Measurements from ENCODE around the gene ADCK2.
"Not testable (repeated sequence)": the region's sequence is repeated elsewhere in the genome, so short reads cannot be mapped to it uniquely, and the experiment has no call there.

The ADCK2 gene

GRCh38 chr7:140672382-140673062 is at the start of gene ADCK2:
TSS of gene ADCK2 (plus strand) at chr7:140672945. CDS start at chr7:140673331, 386 bp downstream.
- peak; percentile 67 for ATAC-seq (replicated peaks)
- H3K4me1 Mint-ChIP-seq, result peaks cover 31 to 54% of the 10 kb centered on the region in 2 donors
- peak within 1 kb of the TSS; percentile 88 to 94 for H3K4me3 Mint-ChIP-seq
- peak within 1 kb of the TSS; percentile 92 for H3K27ac Mint-ChIP-seq
- no peaks in the 10 kb centered on the region for H3K9me3 Mint-ChIP-seq
- H3K27me3 Mint-ChIP-seq, result no peaks in the 10 kb centered on the region
- DNase-seq, result peak; percentile 36
- peaks cover 2 to 6% of the 10 kb centered on the region in 2 donors for H3K36me3 Mint-ChIP-seq

GRCh38 chr7:140623980-140624379 is 48.8 kb upstream of the ADCK2 start:
- Mint-ChIP-seq H3K36me3 (no peaks in the 10 kb centered on the region), H3K4me3 (no peak overlapping the region), H3K27me3 (peaks cover 11 to 22% of the 10 kb centered on the region in 2 donors), H3K9me3 (no peaks in the 10 kb centered on the region), H3K27ac (no peak overlapping the region), H3K4me1 (no peaks in the 10 kb centered on the region)
- DNase-seq, result no peak
- ATAC-seq (replicated peaks), result no peak

- no peaks in the 10 kb centered on the region for H3K9me3 Mint-ChIP-seq
- H3K27me3 Mint-ChIP-seq, result peaks cover 11 to 26% of the 10 kb centered on the region in 2 donors
- ATAC-seq (replicated peaks) (no peak), DNase-seq (no peak)
- H3K27ac Mint-ChIP-seq, result no peak overlapping the region
- H3K36me3 Mint-ChIP-seq, result no peaks in the 10 kb centered on the region
- H3K4me3 Mint-ChIP-seq, result no peak overlapping the region
- no peaks in the 10 kb centered on the region for H3K4me1 Mint-ChIP-seq
Measured at GRCh38 chr7:140624392-140625191, 48.2 kb upstream of the ADCK2 start.

- DNase-seq; ATAC-seq (replicated peaks); H3K4me3 Mint-ChIP-seq; H3K36me3 Mint-ChIP-seq; H3K27ac Mint-ChIP-seq; H3K9me3 Mint-ChIP-seq; H3K4me1 Mint-ChIP-seq: not testable (repeated sequence)
- H3K27me3 Mint-ChIP-seq, result peaks cover 11 to 26% of the 10 kb centered on the region in 2 donors
Measured at GRCh38 chr7:140625192-140625558, 47.6 kb upstream of the ADCK2 start.

- Mint-ChIP-seq H3K4me3 (no peak overlapping the region), H3K27ac (no peak overlapping the region), H3K27me3 (peaks cover 15 to 26% of the 10 kb centered on the region in 2 donors), H3K4me1 (no peaks in the 10 kb centered on the region), H3K9me3 (no peaks in the 10 kb centered on the region), H3K36me3 (no peaks in the 10 kb centered on the region)
- no peak for ATAC-seq (replicated peaks)
- DNase-seq, result no peak
Measured at GRCh38 chr7:140625908-140626868, 46.6 kb upstream of the ADCK2 start.

GRCh38 chr7:140631021-140631420 is 41.7 kb upstream of the ADCK2 start:
- ATAC-seq (replicated peaks) (no peak), DNase-seq (no peak)
- no peak overlapping the region for H3K4me3 Mint-ChIP-seq
- H3K9me3 Mint-ChIP-seq, result no peaks in the 10 kb centered on the region
- peaks cover 0 to 2% of the 10 kb centered on the region in 2 donors for H3K36me3 Mint-ChIP-seq
- no peaks in the 10 kb centered on the region for H3K4me1 Mint-ChIP-seq
- peaks cover 26 to 30% of the 10 kb centered on the region in 2 donors for H3K27me3 Mint-ChIP-seq
- peak overlapping the region; percentile 70 for H3K27ac Mint-ChIP-seq

- no peaks in the 10 kb centered on the region for H3K9me3 Mint-ChIP-seq
- DNase-seq (no peak), ATAC-seq (replicated peaks) (no peak)
- H3K27ac Mint-ChIP-seq, result no peak overlapping the region
- peaks cover 0 to 3% of the 10 kb centered on the region in 2 donors for H3K36me3 Mint-ChIP-seq
- H3K4me3 Mint-ChIP-seq, result no peak overlapping the region
- H3K4me1 Mint-ChIP-seq, result no peaks in the 10 kb centered on the region
- H3K27me3 Mint-ChIP-seq, result peaks cover 26 to 30% of the 10 kb centered on the region in 2 donors
Measured at GRCh38 chr7:140631602-140632001, 41.1 kb upstream of the ADCK2 start.

- ATAC-seq (replicated peaks), result no peak
- Mint-ChIP-seq H3K27me3 (peaks cover 53 to 54% of the 10 kb centered on the region in 2 donors), H3K36me3 (peaks cover 0 to 3% of the 10 kb centered on the region in 2 donors), H3K4me1 (peaks cover 10 to 13% of the 10 kb centered on the region in 2 donors), H3K9me3 (no peaks in the 10 kb centered on the region), H3K4me3 (no peak overlapping the region), H3K27ac (no peak overlapping the region)
- DNase-seq, result no peak
Measured at GRCh38 chr7:140635345-140635744, 37.4 kb upstream of the ADCK2 start.

GRCh38 chr7:140635816-140636215 is 36.9 kb upstream of the ADCK2 start:
- H3K27me3 Mint-ChIP-seq, result peaks cover 52 to 55% of the 10 kb centered on the region in 2 donors

GRCh38 chr7:140637400-140637799 is 35.3 kb upstream of the ADCK2 start:
- peaks cover 0 to 3% of the 10 kb centered on the region in 2 donors for H3K36me3 Mint-ChIP-seq
- ATAC-seq (replicated peaks) (no peak), DNase-seq (no peak)
- H3K4me1 Mint-ChIP-seq, result peaks cover 18 to 24% of the 10 kb centered on the region in 2 donors
- H3K9me3 Mint-ChIP-seq, result no peaks in the 10 kb centered on the region
- no peak overlapping the region for H3K27ac Mint-ChIP-seq
- H3K27me3 Mint-ChIP-seq, result peaks cover 55 to 66% of the 10 kb centered on the region in 2 donors
- H3K4me3 Mint-ChIP-seq, result no peak overlapping the region

More at GRCh38 chr7:140635816-140636215, 36.9 kb upstream of the ADCK2 start:
- ATAC-seq (replicated peaks), result no peak
- no peak overlapping the region for H3K4me3 Mint-ChIP-seq
- no peak overlapping the region for H3K27ac Mint-ChIP-seq
- H3K4me1 Mint-ChIP-seq, result peaks cover 10 to 14% of the 10 kb centered on the region in 2 donors
- DNase-seq, result no peak
- H3K36me3 Mint-ChIP-seq, result peaks cover 0 to 3% of the 10 kb centered on the region in 2 donors
- no peaks in the 10 kb centered on the region for H3K9me3 Mint-ChIP-seq

GRCh38 chr7:140638173-140638791 is 34.5 kb upstream of the ADCK2 start:
- Mint-ChIP-seq H3K9me3 (no peaks in the 10 kb centered on the region), H3K27ac (no peak overlapping the region), H3K4me1 (peaks cover 18 to 24% of the 10 kb centered on the region in 2 donors), H3K36me3 (peaks cover 0 to 3% of the 10 kb centered on the region in 2 donors), H3K4me3 (no peak overlapping the region), H3K27me3 (peaks cover 55 to 64% of the 10 kb centered on the region in 2 donors)
- ATAC-seq (replicated peaks), result no peak
- no peak for DNase-seq

- ATAC-seq (replicated peaks) (peak; percentile 24 to 27), DNase-seq (no peak)
- Mint-ChIP-seq H3K4me3 (peak overlapping the region; percentile 87 to 89), H3K27ac (no peak overlapping the region), H3K27me3 (peaks cover 59 to 70% of the 10 kb centered on the region in 2 donors), H3K36me3 (peaks cover 0 to 6% of the 10 kb centered on the region in 2 donors), H3K4me1 (peaks cover 18 to 24% of the 10 kb centered on the region in 2 donors), H3K9me3 (no peaks in the 10 kb centered on the region)
Measured at GRCh38 chr7:140639366-140640053, 33.2 kb upstream of the ADCK2 start.

- Mint-ChIP-seq H3K36me3 (peaks cover 0 to 6% of the 10 kb centered on the region in 2 donors), H3K27me3 (peaks cover 61 to 73% of the 10 kb centered on the region in 2 donors), H3K9me3 (no peaks in the 10 kb centered on the region), H3K27ac (no peak overlapping the region), H3K4me1 (peaks cover 18 to 24% of the 10 kb centered on the region in 2 donors), H3K4me3 (peak overlapping the region; percentile 87 to 89)
- no peak for DNase-seq
- peak; percentile 35 to 58 for ATAC-seq (replicated peaks)
Measured at GRCh38 chr7:140640060-140640637, 32.6 kb upstream of the ADCK2 start.
